SIG-M5 treated with dmso at 0.1 percent for 504 hours (cell line): Measurements from ENCODE around the gene PARD3B.

Source experiments
- DNase-seq: peaks from one replicate; lab custom pipeline; 2025; ENCODE audit not compliant: unreplicated experiment; lab: John Stamatoyannopoulos, UW

PARD3B gene

GRCh38 chr2:204984518-204984917 lies 439.2 kb downstream of the PARD3B start:
- DNase-seq, result no peak

- DNase-seq, result no peak
Measured at GRCh38 chr2:204986641-204987040, 441.4 kb downstream of the PARD3B start.

GRCh38 chr2:204988836-204989235 lies 443.6 kb downstream of the PARD3B start:
- DNase-seq, result no peak

- no peak for DNase-seq
Measured at GRCh38 chr2:204989877-204990276, 444.6 kb downstream of the PARD3B start.

GRCh38 chr2:205001300-205001966 lies 456.2 kb downstream of the PARD3B start:
- no peak for DNase-seq

GRCh38 chr2:205002390-205002789 lies 457.1 kb downstream of the PARD3B start:
- no peak for DNase-seq

GRCh38 chr2:205003288-205003687 lies 458.0 kb downstream of the PARD3B start:
- no peak for DNase-seq

GRCh38 chr2:205010196-205010595 lies 464.9 kb downstream of the PARD3B start:
- DNase-seq, result no peak

GRCh38 chr2:205011031-205011430 lies 465.8 kb downstream of the PARD3B start:
- no peak for DNase-seq

- no peak for DNase-seq
Measured at GRCh38 chr2:205012961-205013360, 467.7 kb downstream of the PARD3B start.

GRCh38 chr2:205013586-205013985 lies 468.3 kb downstream of the PARD3B start:
- DNase-seq, result no peak

- DNase-seq, result no peak
Measured at GRCh38 chr2:205014201-205014600, 468.9 kb downstream of the PARD3B start.

GRCh38 chr2:205017381-205017780 lies 472.1 kb downstream of the PARD3B start:
- no peak for DNase-seq

- no peak for DNase-seq
Measured at GRCh38 chr2:205017912-205018311, 472.6 kb downstream of the PARD3B start.

GRCh38 chr2:205020673-205021072 lies 475.4 kb downstream of the PARD3B start:
- no peak for DNase-seq

- DNase-seq, result no peak
Measured at GRCh38 chr2:205022841-205023240, 477.6 kb downstream of the PARD3B start.

GRCh38 chr2:205024822-205025518 lies 479.7 kb downstream of the PARD3B start:
- no peak for DNase-seq

- no peak for DNase-seq
Measured at GRCh38 chr2:205025580-205026240, 480.4 kb downstream of the PARD3B start.

- no peak for DNase-seq
Measured at GRCh38 chr2:205030695-205031094, 485.4 kb downstream of the PARD3B start.

GRCh38 chr2:205032093-205032551 lies 486.8 kb downstream of the PARD3B start:
- DNase-seq, result no peak

GRCh38 chr2:205033431-205033830 lies 488.2 kb downstream of the PARD3B start:
- DNase-seq, result no peak

- no peak for DNase-seq
Measured at GRCh38 chr2:205034034-205034433, 488.8 kb downstream of the PARD3B start.
